Smooth muscle cell (in vitro differentiated cells): ENCODE results near the gene ZAR1. TPM values are rescaled to one million over a fixed set of nuclear protein-coding genes. Genes with fewer than 3 reads are reported as not detected.

Experiments
- DNase-seq: peaks from one replicate; lab custom pipeline; 2025; ENCODE audit not compliant: unreplicated experiment; lab: John Stamatoyannopoulos, UW
- H2AFZ ChIP-seq: fragments of 200-600 bp; sonication (generic); 2 replicates; pipeline ENCODE4 v1.6.0; 2016; ENCODE audit warnings: antibody characterized with exemption, low read depth, mild to moderate bottlenecking
- H3F3A ChIP-seq: fragments of 200-600 bp; sonication (generic); 2 replicates; pipeline ENCODE4 v1.6.0; 2017; ENCODE audit warnings: antibody characterized with exemption, low read depth
- H3K27ac ChIP-seq: fragments of 200-600 bp; sonication (generic); 2 replicates; pipeline ENCODE4 v1.5.1; 2016; ENCODE audit warnings: low read depth, mild to moderate bottlenecking
- H3K27me3 ChIP-seq: fragments of 200-600 bp; sonication (generic); 2 replicates; pipeline ENCODE4 v1.6.1; 2016; ENCODE audit warnings: low read depth, mild to moderate bottlenecking
- H3K36me3 ChIP-seq: fragments of 200-600 bp; sonication (generic); 2 replicates; pipeline ENCODE4 v1.5.1; 2016; ENCODE audit warnings: low read depth
- H3K4me1 ChIP-seq: fragments of 200-600 bp; sonication (generic); 2 replicates; pipeline ENCODE4 v1.5.1; 2016; ENCODE audit warnings: low read depth
- H3K4me2 ChIP-seq: fragments of 200-600 bp; sonication (generic); 2 replicates; pipeline ENCODE4 v1.6.0; 2016; ENCODE audit warnings: mild to moderate bottlenecking
- H3K4me3 ChIP-seq: fragments of 200-600 bp; sonication (generic); 2 replicates; pipeline ENCODE4 v1.5.1; 2016; ENCODE audit warnings: mild to moderate bottlenecking
- H3K79me2 ChIP-seq: fragments of 200-600 bp; sonication (generic); 2 replicates; pipeline ENCODE4 v1.6.0; 2016; ENCODE audit warnings: low read depth, mild to moderate bottlenecking
- H3K9ac ChIP-seq: fragments of 200-600 bp; sonication (generic); 2 replicates; pipeline ENCODE4 v1.6.0; 2016; ENCODE audit warnings: low read depth
- H3K9me3 ChIP-seq: fragments of 200-600 bp; sonication (generic); replicated peaks from 2 replicates; pipeline ENCODE4 v1.5.1; 2016; ENCODE audit warnings: low read depth
- H4K20me1 ChIP-seq: fragments of 200-600 bp; sonication (generic); 2 replicates; pipeline ENCODE4 v1.6.0; 2016; ENCODE audit warnings: low read depth
- WGBS: methylation state at CpG from one replicate; pipeline ENCODE4 v1.1.7; 2016; ENCODE audit warnings: low lambda C conversion rate; 5-methylcytosine and 5-hydroxymethylcytosine counted together
- polyA plus RNA-seq: library from polyadenylated mRNA; unstranded; fragments of >200 nt; fragmentation: Nextera tagmentation; extraction: Ambion mirVana; gene quantifications from 2 replicates; pipeline ENCODE4 v1.2.1, GENCODE V29; 2016
- total RNA-seq: library from RNA; depleted of rRNA; stranded (reverse); fragments of >200 nt; gene quantifications from 2 replicates; pipeline ENCODE4 v1.2.3, GENCODE V29; 2014
- TF ChIP-seq, protein P1 (sequence below): fragments of 200-600 bp; sonication (generic); IDR thresholded peaks from 2 replicates; pipeline ENCODE4 v1.5.1; 2017; ENCODE audit warnings: borderline replicate concordance, mild to moderate bottlenecking, antibody characterized with exemption; ENCODE audit not compliant: insufficient read depth, poor library complexity, severe bottlenecking

Gene ZAR1
- total and polyA plus RNA-seq, 2 experiments from 2014 or later, result not detected

DNA sequence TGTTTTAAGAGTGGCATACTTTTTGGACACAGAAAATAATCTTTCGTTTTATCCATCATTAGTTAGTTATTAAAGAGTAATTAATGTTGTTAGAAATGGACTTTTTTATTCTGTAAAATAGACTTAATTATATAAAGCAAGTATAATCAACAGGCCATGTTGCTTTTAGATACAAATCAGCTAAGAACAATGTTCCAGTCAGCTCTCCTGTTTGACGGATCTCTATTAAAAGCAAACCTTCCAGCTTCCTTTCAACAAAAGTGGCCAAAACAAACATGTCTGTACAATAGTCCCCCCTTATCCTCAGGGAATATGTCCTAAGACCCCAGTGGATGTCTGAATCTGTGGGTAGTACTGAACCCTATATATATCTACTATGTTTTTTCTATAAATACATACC is 11.8 kb upstream of the ZAR1 start:
- no peak overlapping the region for H3K4me3 ChIP-seq
- H3K36me3 ChIP-seq, result no peaks in the 10 kb centered on the region
- no peaks in the 10 kb centered on the region for H4K20me1 ChIP-seq
- H3K9ac ChIP-seq, result no peak overlapping the region
- no peaks in the 10 kb centered on the region for H3F3A ChIP-seq
- H3K4me1 ChIP-seq, result no peaks in the 10 kb centered on the region
- 90% methylated on average over 2 of the region's 2 CpGs for WGBS
- no peak overlapping the region for H3K27ac ChIP-seq
- H3K4me2 ChIP-seq, result no peak overlapping the region
- H3K79me2 ChIP-seq, result no peaks in the 10 kb centered on the region
- no peak overlapping the region for H2AFZ ChIP-seq
- TF ChIP-seq, protein P1, sequence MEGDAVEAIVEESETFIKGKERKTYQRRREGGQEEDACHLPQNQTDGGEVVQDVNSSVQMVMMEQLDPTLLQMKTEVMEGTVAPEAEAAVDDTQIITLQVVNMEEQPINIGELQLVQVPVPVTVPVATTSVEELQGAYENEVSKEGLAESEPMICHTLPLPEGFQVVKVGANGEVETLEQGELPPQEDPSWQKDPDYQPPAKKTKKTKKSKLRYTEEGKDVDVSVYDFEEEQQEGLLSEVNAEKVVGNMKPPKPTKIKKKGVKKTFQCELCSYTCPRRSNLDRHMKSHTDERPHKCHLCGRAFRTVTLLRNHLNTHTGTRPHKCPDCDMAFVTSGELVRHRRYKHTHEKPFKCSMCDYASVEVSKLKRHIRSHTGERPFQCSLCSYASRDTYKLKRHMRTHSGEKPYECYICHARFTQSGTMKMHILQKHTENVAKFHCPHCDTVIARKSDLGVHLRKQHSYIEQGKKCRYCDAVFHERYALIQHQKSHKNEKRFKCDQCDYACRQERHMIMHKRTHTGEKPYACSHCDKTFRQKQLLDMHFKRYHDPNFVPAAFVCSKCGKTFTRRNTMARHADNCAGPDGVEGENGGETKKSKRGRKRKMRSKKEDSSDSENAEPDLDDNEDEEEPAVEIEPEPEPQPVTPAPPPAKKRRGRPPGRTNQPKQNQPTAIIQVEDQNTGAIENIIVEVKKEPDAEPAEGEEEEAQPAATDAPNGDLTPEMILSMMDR, result no peak
- no peaks in the 10 kb centered on the region for H3K9me3 ChIP-seq
- no peak for DNase-seq
- peaks cover 46% of the 10 kb centered on the region for H3K27me3 ChIP-seq

DNA sequence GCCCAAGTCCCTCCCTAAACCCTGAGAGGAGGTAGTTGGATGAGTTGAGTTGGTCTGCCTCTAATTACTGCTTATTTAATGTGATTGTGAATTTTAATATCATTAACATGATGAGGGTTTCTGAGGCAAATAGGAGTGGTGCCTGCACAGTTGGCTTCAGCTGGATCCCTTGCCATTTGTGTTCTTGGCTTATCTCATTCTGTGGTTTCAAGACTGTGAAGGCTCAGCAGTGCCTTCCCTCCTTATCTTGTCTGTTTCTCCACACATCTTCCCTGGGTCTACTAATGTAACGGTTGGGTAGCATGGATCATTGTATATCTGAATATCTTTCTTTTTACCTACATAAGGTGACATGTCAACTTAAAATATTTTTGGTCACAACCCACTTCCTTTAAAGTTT is 8.5 kb upstream of the ZAR1 start:
- Histone ChIP-seq H3K27ac (no peak overlapping the region), H2AFZ (no peak overlapping the region), H3K4me3 (no peak overlapping the region), H3K4me2 (no peak overlapping the region), H3K79me2 (no peaks in the 10 kb centered on the region), H3K4me1 (no peaks in the 10 kb centered on the region), H3K27me3 (peaks cover 79% of the 10 kb centered on the region), H3K9ac (no peak overlapping the region), H3F3A (no peaks in the 10 kb centered on the region), H3K36me3 (no peaks in the 10 kb centered on the region), H3K9me3 (no peaks in the 10 kb centered on the region), H4K20me1 (no peaks in the 10 kb centered on the region)
- DNase-seq, result no peak
- WGBS, result 46% methylated on average over 1 of the region's 1 CpG
- TF ChIP-seq, protein P1, result no peak

DNA sequence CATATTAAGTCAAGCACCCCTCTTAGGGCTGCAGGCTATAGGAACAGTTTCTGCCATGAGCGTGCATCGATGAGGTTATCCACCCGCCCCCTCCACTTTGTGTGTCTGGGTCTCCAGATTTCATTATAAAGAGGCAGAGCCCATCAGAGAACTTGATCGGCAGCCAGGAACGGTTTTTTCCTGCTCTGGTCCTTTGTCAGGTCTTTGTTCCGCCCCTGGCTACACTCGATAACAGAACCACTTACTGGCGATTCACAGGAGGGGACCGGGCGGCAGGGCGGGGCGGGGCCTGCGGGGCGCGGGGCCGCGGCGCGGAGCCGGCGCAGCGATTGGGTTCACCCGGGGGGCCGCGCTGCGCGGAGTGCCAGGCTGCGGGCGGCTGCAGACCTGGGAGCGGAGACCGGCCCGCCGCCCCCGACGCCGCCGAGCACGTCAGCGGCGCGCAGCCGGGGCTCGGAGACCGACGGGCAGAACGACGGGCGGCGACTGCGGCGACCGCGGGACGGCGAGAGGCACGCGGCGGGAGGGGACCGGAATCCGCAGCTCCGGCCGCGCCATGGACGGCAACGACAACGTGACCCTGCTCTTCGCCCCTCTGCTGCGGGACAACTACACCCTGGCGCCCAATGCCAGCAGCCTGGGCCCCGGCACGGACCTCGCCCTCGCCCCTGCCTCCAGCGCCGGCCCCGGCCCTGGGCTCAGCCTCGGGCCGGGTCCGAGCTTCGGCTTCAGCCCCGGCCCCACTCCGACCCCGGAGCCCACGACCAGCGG is 6.9 kb upstream of the ZAR1 start, which contains the start of gene SLC10A4:
Gene SLC10A4, plus strand, starts transcription at position 338 of the 771 bp plus-strand sequence. Its CDS starts 219 bp downstream, at position 557.
- Histone ChIP-seq H3K36me3 (no peaks in the 10 kb centered on the region), H4K20me1 (no peaks in the 10 kb centered on the region), H3K27ac (no peak within 1 kb of the TSS), H3K27me3 (peaks cover 95% of the 10 kb centered on the region), H3F3A (no peaks in the 10 kb centered on the region), H3K9me3 (no peaks in the 10 kb centered on the region), H3K4me3 (peak within 1 kb of the TSS; percentile 42), H3K4me2 (peak within 1 kb of the TSS; percentile 84), H3K79me2 (no peaks in the 10 kb centered on the region), H3K9ac (no peak within 1 kb of the TSS), H3K4me1 (no peaks in the 10 kb centered on the region), H2AFZ (no peak within 1 kb of the TSS)
- TF ChIP-seq, protein P1, result no peak
- DNase-seq, result no peak
- 5% methylated on average over 48 of the region's 85 CpGs for WGBS
